Effector memory CD8-positive, alpha-beta T cell (primary cell): ENCODE data around the gene SEC63.
"Not testable (repeated sequence)": the region's sequence is repeated elsewhere in the genome, so short reads cannot be mapped to it uniquely, and the experiment has no call there.

Experiments
- ATAC-seq: fragments of 150-1000 bp; cut with Tn5 transposase; replicated peaks from 2 replicates; pipeline ENCODE4 v1.10.0; 2021; ENCODE audit warnings: mild to moderate bottlenecking, moderate library complexity
- DNase-seq, 3 experiments: peaks; one replicate each; pipeline ENCODE4 v3.0.0; 2021
- H3K27ac Mint-ChIP-seq, 2 donors: one replicate each; pipeline ENCODE4 v1.8.0; 2022; ENCODE audit warnings: mild to moderate bottlenecking in 2 of 2, mixed read lengths in 2 of 2, moderate library complexity in 2 of 2
- H3K27me3 Mint-ChIP-seq, 2 donors: one replicate each; pipeline ENCODE4 v1.8.0; 2022; ENCODE audit warnings: mixed read lengths in 2 of 2
- H3K36me3 Mint-ChIP-seq: one replicate; pipeline ENCODE4 v1.8.0; 2022; ENCODE audit warnings: mild to moderate bottlenecking, moderate library complexity, mixed read lengths; ENCODE audit not compliant: insufficient read depth
- H3K4me1 Mint-ChIP-seq, 2 donors: one replicate each; pipeline ENCODE4 v1.8.0; 2022; ENCODE audit warnings: low read depth in 2 of 2, mixed read lengths in 2 of 2
- H3K4me3 Mint-ChIP-seq, 2 donors: one replicate each; pipeline ENCODE4 v1.8.0; 2022; ENCODE audit warnings: mild to moderate bottlenecking in 2 of 2, mixed read lengths in 2 of 2, moderate library complexity in 2 of 2
- H3K9me3 Mint-ChIP-seq, 2 donors: one replicate each; pipeline ENCODE4 v1.8.0; 2022; ENCODE audit warnings: mixed read lengths in 2 of 2

The SEC63 gene

GRCh38 chr6:107936162-107936909 is 21.7 kb downstream of the SEC63 start:
- Mint-ChIP-seq H3K9me3 (no peaks in the 10 kb centered on the region), H3K4me3 (no peak overlapping the region), H3K36me3 (peaks cover 5% of the 10 kb centered on the region), H3K27ac (no peak overlapping the region), H3K4me1 (peaks cover 19 to 34% of the 10 kb centered on the region in 2 donors), H3K27me3 (no peaks in the 10 kb centered on the region)
- ATAC-seq (no peak), DNase-seq (no peak)

- not testable (repeated sequence) for ATAC-seq, H3K4me3 Mint-ChIP-seq, H3K27ac Mint-ChIP-seq
Observed at GRCh38 chr6:107934229-107934628, 23.8 kb downstream of the SEC63 start.

GRCh38 chr6:107932580-107932979 is 25.4 kb downstream of the SEC63 start:
- peaks cover 10 to 26% of the 10 kb centered on the region in 2 donors for H3K4me1 Mint-ChIP-seq
- no peak overlapping the region for H3K4me3 Mint-ChIP-seq
- peak overlapping the region; percentile 19 to 47 for H3K27ac Mint-ChIP-seq
- H3K9me3 Mint-ChIP-seq = no peaks in the 10 kb centered on the region
- DNase-seq = no peak
- no peak for ATAC-seq
- no peaks in the 10 kb centered on the region for H3K27me3 Mint-ChIP-seq
- H3K36me3 Mint-ChIP-seq = peaks cover 9% of the 10 kb centered on the region

More at GRCh38 chr6:107934229-107934628, 23.8 kb downstream of the SEC63 start:
- not testable (repeated sequence) for DNase-seq, H3K36me3 Mint-ChIP-seq, H3K9me3 Mint-ChIP-seq, H3K27me3 Mint-ChIP-seq
- H3K4me1 Mint-ChIP-seq = peaks cover 10 to 27% of the 10 kb centered on the region in 2 donors

- H3K27me3 Mint-ChIP-seq = no peaks in the 10 kb centered on the region
- no peak for ATAC-seq
- DNase-seq = no peak
- H3K36me3 Mint-ChIP-seq = peaks cover 12% of the 10 kb centered on the region
- H3K4me3 Mint-ChIP-seq = no peak overlapping the region
- peaks cover 10 to 24% of the 10 kb centered on the region in 2 donors for H3K4me1 Mint-ChIP-seq
- peak overlapping the region in 1 of 2 donors; percentile 19 for H3K27ac Mint-ChIP-seq
- H3K9me3 Mint-ChIP-seq = no peaks in the 10 kb centered on the region
Observed at GRCh38 chr6:107931894-107932293, 26.1 kb downstream of the SEC63 start.

- Mint-ChIP-seq H3K27me3 (no peaks in the 10 kb centered on the region), H3K4me3 (no peak overlapping the region), H3K36me3 (peaks cover 19% of the 10 kb centered on the region), H3K9me3 (no peaks in the 10 kb centered on the region), H3K27ac (no peak overlapping the region), H3K4me1 (peaks cover 10 to 28% of the 10 kb centered on the region in 2 donors)
- no peak for DNase-seq
- no peak for ATAC-seq
Observed at GRCh38 chr6:107928984-107929383, 29.0 kb downstream of the SEC63 start.

- H3K27me3 Mint-ChIP-seq, ATAC-seq, H3K4me3 Mint-ChIP-seq, DNase-seq, H3K9me3 Mint-ChIP-seq: not testable (repeated sequence)
- H3K4me1 Mint-ChIP-seq = peaks cover 1 to 14% of the 10 kb centered on the region in 2 donors
- H3K27ac Mint-ChIP-seq = peak overlapping the region in 1 of 2 donors; percentile 76
- peaks cover 27% of the 10 kb centered on the region for H3K36me3 Mint-ChIP-seq
Observed at GRCh38 chr6:107926697-107927544, 31.1 kb downstream of the SEC63 start.

GRCh38 chr6:107917451-107918375 is 40.3 kb downstream of the SEC63 start:
- ATAC-seq (no peak), DNase-seq (no peak)
- no peak overlapping the region for H3K4me3 Mint-ChIP-seq

GRCh38 chr6:107916961-107917360 is 41.0 kb downstream of the SEC63 start:
- not testable (repeated sequence) for H3K9me3 Mint-ChIP-seq, H3K4me1 Mint-ChIP-seq, H3K4me3 Mint-ChIP-seq, DNase-seq, H3K27me3 Mint-ChIP-seq, H3K27ac Mint-ChIP-seq, ATAC-seq
- peaks cover 66% of the 10 kb centered on the region for H3K36me3 Mint-ChIP-seq

More at GRCh38 chr6:107917451-107918375, 40.3 kb downstream of the SEC63 start:
- H3K4me1 Mint-ChIP-seq = peaks cover 5 to 6% of the 10 kb centered on the region in 2 donors
- peaks cover 61% of the 10 kb centered on the region for H3K36me3 Mint-ChIP-seq
- no peak overlapping the region for H3K27ac Mint-ChIP-seq
- H3K27me3 Mint-ChIP-seq = no peaks in the 10 kb centered on the region
- H3K9me3 Mint-ChIP-seq = no peaks in the 10 kb centered on the region

GRCh38 chr6:107911692-107912091 is 46.3 kb downstream of the SEC63 start:
- H3K4me3 Mint-ChIP-seq = no peak overlapping the region
- no peaks in the 10 kb centered on the region for H3K9me3 Mint-ChIP-seq
- ATAC-seq = no peak
- no peaks in the 10 kb centered on the region for H3K27me3 Mint-ChIP-seq
- H3K4me1 Mint-ChIP-seq = peaks cover 1 to 3% of the 10 kb centered on the region in 2 donors
- H3K36me3 Mint-ChIP-seq = peaks cover 62% of the 10 kb centered on the region
- H3K27ac Mint-ChIP-seq = no peak overlapping the region
- no peak for DNase-seq

- DNase-seq = no peak
- H3K27me3 Mint-ChIP-seq = no peaks in the 10 kb centered on the region
Observed at GRCh38 chr6:107894809-107895396, 63.1 kb downstream of the SEC63 start.

GRCh38 chr6:107890431-107890830 is 67.6 kb downstream of the SEC63 start:
- not testable (repeated sequence) for H3K27ac Mint-ChIP-seq, ATAC-seq, H3K27me3 Mint-ChIP-seq, H3K4me3 Mint-ChIP-seq, H3K4me1 Mint-ChIP-seq, H3K9me3 Mint-ChIP-seq, DNase-seq
- peaks cover 30% of the 10 kb centered on the region for H3K36me3 Mint-ChIP-seq

More at GRCh38 chr6:107894809-107895396, 63.1 kb downstream of the SEC63 start:
- peaks cover 61% of the 10 kb centered on the region for H3K36me3 Mint-ChIP-seq
- H3K27ac Mint-ChIP-seq = peak overlapping the region; percentile 38 to 53
- ATAC-seq = no peak
- no peak overlapping the region for H3K4me3 Mint-ChIP-seq
- peaks cover 0 to 1% of the 10 kb centered on the region in 2 donors for H3K9me3 Mint-ChIP-seq
- H3K4me1 Mint-ChIP-seq = no peaks in the 10 kb centered on the region

- not testable (repeated sequence) for H3K4me3 Mint-ChIP-seq, H3K9me3 Mint-ChIP-seq, H3K27ac Mint-ChIP-seq, H3K27me3 Mint-ChIP-seq, ATAC-seq, H3K4me1 Mint-ChIP-seq, DNase-seq
- H3K36me3 Mint-ChIP-seq = peaks cover 14% of the 10 kb centered on the region
Observed at GRCh38 chr6:107885950-107886349, 72.1 kb downstream of the SEC63 start.
